Breast epithelium (tissue), 3 donors: ENCODE measurements around the gene BHMT2.

Experiments
- POLR2A ChIP-seq: fragments of 450-650 bp; IDR thresholded peaks from one replicate; pipeline ENCODE4 v1.6.1; 2016; ENCODE audit warnings: antibody characterized with exemption, mild to moderate bottlenecking, moderate library complexity
- TF ChIP-seq, protein P1 (sequence below), 3 donors: fragments of 450-650 bp; IDR thresholded peaks; one replicate each; pipeline ENCODE4 v1.5.1; 2016 to 2017; ENCODE audit warnings: antibody characterized with exemption in 3 of 3, mild to moderate bottlenecking in 3 of 3, moderate library complexity in 3 of 3

DNA sequence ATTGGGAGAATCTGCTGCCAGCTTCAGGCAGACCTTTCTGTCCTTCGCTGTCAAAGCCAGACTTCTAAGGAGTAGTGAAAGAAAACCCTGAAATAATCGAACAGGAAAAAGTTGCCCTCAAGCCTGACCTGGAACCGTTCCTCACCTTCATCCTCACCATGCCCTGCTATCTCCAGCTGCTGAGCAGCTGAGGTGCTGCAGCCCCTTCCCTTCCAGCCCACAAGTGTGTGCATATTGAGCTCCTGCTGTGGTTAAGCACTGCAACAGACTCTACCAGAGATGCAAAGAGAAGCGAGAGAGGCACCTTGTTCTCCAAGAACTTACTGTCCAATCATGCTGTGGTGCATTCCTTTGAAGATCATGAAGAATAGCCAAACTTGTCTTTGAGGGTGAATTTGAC lies 18.9 kb downstream of the BHMT2 start:
- TF ChIP-seq POLR2A: no peak
- TF ChIP-seq, protein P1, sequence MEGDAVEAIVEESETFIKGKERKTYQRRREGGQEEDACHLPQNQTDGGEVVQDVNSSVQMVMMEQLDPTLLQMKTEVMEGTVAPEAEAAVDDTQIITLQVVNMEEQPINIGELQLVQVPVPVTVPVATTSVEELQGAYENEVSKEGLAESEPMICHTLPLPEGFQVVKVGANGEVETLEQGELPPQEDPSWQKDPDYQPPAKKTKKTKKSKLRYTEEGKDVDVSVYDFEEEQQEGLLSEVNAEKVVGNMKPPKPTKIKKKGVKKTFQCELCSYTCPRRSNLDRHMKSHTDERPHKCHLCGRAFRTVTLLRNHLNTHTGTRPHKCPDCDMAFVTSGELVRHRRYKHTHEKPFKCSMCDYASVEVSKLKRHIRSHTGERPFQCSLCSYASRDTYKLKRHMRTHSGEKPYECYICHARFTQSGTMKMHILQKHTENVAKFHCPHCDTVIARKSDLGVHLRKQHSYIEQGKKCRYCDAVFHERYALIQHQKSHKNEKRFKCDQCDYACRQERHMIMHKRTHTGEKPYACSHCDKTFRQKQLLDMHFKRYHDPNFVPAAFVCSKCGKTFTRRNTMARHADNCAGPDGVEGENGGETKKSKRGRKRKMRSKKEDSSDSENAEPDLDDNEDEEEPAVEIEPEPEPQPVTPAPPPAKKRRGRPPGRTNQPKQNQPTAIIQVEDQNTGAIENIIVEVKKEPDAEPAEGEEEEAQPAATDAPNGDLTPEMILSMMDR (IDR thresholded peaks at IDR 0.05): no peak
